HEK293T (cell line): ENCODE data around the gene PROSER1.

Experiments used
- CTCF ChIA-PET: fragments of 350-600 bp; formaldehyde crosslinking; extraction: SDS; loops from one replicate; lab custom pipeline; 2021; ENCODE audit warnings: antibody characterized with exemption, inconsistent platforms; lab: Yijun Ruan, JAX
- POLR2A ChIA-PET: fragments of 350-600 bp; formaldehyde crosslinking; extraction: SDS; loops from one replicate; lab custom pipeline; 2020; ENCODE audit warnings: antibody characterized with exemption, inconsistent platforms; lab: Yijun Ruan, JAX
- DNase-seq: peaks from one replicate; pipeline ENCODE4 v3.0.0; 2012; ENCODE audit warnings: mixed read lengths; ENCODE audit errors: extremely low spot score
- ARNT ChIP-seq: fragments of 450-650 bp; IDR thresholded peaks from 2 replicates; pipeline ENCODE4 v1.6.1; 2017; ENCODE audit warnings: mild to moderate bottlenecking
- BHLHE40 ChIP-seq: fragments of 450-650 bp; IDR thresholded peaks from 2 replicates; pipeline ENCODE4 v1.6.1; 2016; ENCODE audit warnings: mild to moderate bottlenecking, moderate library complexity, borderline replicate concordance
- CTBP1 ChIP-seq: fragments of 450-650 bp; IDR thresholded peaks from 2 replicates; pipeline ENCODE4 v1.6.1; 2016; ENCODE audit warnings: borderline replicate concordance
- ELF4 ChIP-seq: fragments of 450-650 bp; IDR thresholded peaks from 2 replicates; pipeline ENCODE4 v1.6.1; 2017; ENCODE audit warnings: antibody characterized with exemption
- FOXA1 ChIP-seq: fragments of 450-650 bp; IDR thresholded peaks from 2 replicates; pipeline ENCODE4 v1.6.1; 2016; ENCODE audit warnings: mild to moderate bottlenecking
- FOXK2 ChIP-seq: fragments of 450-650 bp; IDR thresholded peaks from 2 replicates; pipeline ENCODE4 v1.6.1; 2016; ENCODE audit warnings: mild to moderate bottlenecking
- FOXM1 ChIP-seq: fragments of 450-650 bp; IDR thresholded peaks from 2 replicates; pipeline ENCODE4 v1.6.1; 2017; ENCODE audit warnings: mild to moderate bottlenecking, borderline replicate concordance
- HDGF ChIP-seq: fragments of 450-650 bp; IDR thresholded peaks from 2 replicates; pipeline ENCODE4 v1.6.1; 2017; ENCODE audit warnings: antibody characterized with exemption, borderline replicate concordance
- L3MBTL2 ChIP-seq: fragments of 450-650 bp; conservative IDR thresholded peaks from 2 replicates; pipeline ENCODE4 v1.6.1; 2016; ENCODE audit warnings: mild to moderate bottlenecking
- LEF1 ChIP-seq: fragments of 450-650 bp; IDR thresholded peaks from 2 replicates; pipeline ENCODE4 v1.6.1; 2017; ENCODE audit warnings: mild to moderate bottlenecking, borderline replicate concordance
- NFRKB ChIP-seq: fragments of 450-650 bp; IDR thresholded peaks from 2 replicates; pipeline ENCODE4 v1.6.1; 2016; ENCODE audit warnings: mild to moderate bottlenecking, moderate library complexity
- PKNOX1 ChIP-seq: fragments of 450-650 bp; IDR thresholded peaks from 2 replicates; pipeline ENCODE4 v1.6.1; 2016
- SP1 ChIP-seq: fragments of 450-650 bp; IDR thresholded peaks from 2 replicates; pipeline ENCODE4 v1.6.1; 2017
- SUZ12 ChIP-seq: fragments of 450-650 bp; IDR thresholded peaks from 2 replicates; pipeline ENCODE4 v1.6.1; 2016; ENCODE audit warnings: mild to moderate bottlenecking
- TARDBP ChIP-seq: fragments of 450-650 bp; IDR thresholded peaks from 2 replicates; pipeline ENCODE4 v1.6.1; 2016

PROSER1 gene

DNA sequence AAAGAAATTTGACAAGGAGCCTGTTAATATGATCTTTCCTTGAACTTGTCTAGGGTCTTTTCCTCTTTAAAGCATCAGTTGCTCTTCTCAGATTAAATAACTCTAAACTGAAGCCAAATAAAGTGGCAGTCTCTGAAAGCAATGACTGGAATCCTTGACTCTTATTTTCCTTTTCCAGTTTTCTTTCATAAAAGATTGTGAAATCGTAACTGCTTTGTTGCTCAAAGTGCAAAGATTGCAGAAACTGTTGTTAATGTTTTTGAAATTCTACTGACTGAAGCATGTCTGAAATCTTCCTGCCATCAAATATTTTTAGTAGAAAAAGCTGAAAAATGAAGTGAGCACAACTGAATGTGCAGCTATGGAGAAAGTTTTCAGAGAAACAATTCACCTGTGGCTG is 2.3 kb upstream of the PROSER1 start:
- CTCF ChIA-PET = no interaction called here
- TF ChIP-seq LEF1 (no peak), NFRKB (no peak)
- POLR2A ChIA-PET = no interaction called here
- DNase-seq = no peak

- CTCF ChIA-PET = no interaction called here
- no peak for TF ChIP-seq FOXK2
- no peak for TF ChIP-seq L3MBTL2
- no peak for TF ChIP-seq TARDBP
- no peak for TF ChIP-seq ARNT
- TF ChIP-seq BHLHE40 = no peak
- no peak for TF ChIP-seq PKNOX1
- DNase-seq = no peak
- POLR2A ChIA-PET = no interaction called here
Observed at GRCh38 chr13:39039041-39039440, 1.2 kb upstream of the PROSER1 start.

GRCh38 chr13:39038569-39039030 is 711 bp upstream of the PROSER1 start:
- POLR2A ChIA-PET = interaction anchor here (1.8 kb wide), 1 partner anchor 9 kb away, joined by 4 read pairs; no protein-coding TSS in a partner anchor
- DNase-seq = no peak
- CTCF ChIA-PET = no interaction called here
- TF ChIP-seq SUZ12 (no peak), PKNOX1 (no peak), FOXM1 (no peak), L3MBTL2 (peak; percentile 66; the same call in 1 of the 2 replicates)

DNA sequence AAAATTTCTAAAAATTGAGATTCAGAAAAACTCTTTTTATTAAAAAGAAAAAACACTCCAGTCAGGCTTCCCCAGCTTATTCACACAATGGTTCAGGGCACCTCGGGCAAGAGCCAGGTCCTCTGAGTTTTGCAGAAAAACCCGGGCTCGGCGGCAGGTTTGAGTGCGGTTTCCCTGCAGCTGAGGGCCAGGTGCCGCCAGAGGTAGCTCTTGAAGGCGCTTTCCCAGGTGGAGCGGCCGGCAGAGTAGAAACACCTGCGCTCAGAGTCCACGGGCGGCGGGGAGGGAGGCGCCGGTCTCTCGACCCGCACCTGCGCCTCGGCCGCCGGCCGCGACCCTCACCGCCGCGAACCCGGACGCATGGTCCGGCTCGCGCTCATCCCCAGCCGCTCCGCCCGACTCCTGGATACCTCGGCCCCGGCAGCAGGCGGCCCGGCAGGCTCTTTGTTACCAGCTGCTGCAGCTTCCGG is 444 bp downstream of the PROSER1 start:
- DNase-seq = peak; percentile 9
- TF ChIP-seq SUZ12 (no peak), L3MBTL2 (no peak), NFRKB (no peak), FOXK2 (no peak), BHLHE40 (no peak), FOXA1 (no peak), ELF4 (no peak), ARNT (no peak)
- ChIA-PET CTCF (interaction anchor here (0.5 kb wide), 1 partner anchor 841 kb away, joined by 3 read pairs; no protein-coding TSS in a partner anchor), POLR2A (interaction anchor here (0.6 to 1.8 kb wide), 5 partner anchors 9 to 1723 kb away, joined by 3 to 4 read pairs (median 3); partner anchors contain the start of gene FREM2)

GRCh38 chr13:39036212-39036611 is 1.7 kb downstream of the PROSER1 start:
- ChIA-PET CTCF (no interaction called here), POLR2A (no interaction called here)
- no peak for DNase-seq

GRCh38 chr13:39035799-39036198 is 2.1 kb downstream of the PROSER1 start:
- TF ChIP-seq SP1 (no peak), PKNOX1 (peak; percentile 73)
- ChIA-PET POLR2A (no interaction called here), CTCF (interaction anchor here (1.1 kb wide), 1 partner anchor 576 kb away, joined by 3 read pairs; no protein-coding TSS in a partner anchor)
- DNase-seq = no peak

More at GRCh38 chr13:39036212-39036611, 1.7 kb downstream of the PROSER1 start:
- TF ChIP-seq ARNT = no peak
- no peak for TF ChIP-seq ELF4
- no peak for TF ChIP-seq BHLHE40
- no peak for TF ChIP-seq NFRKB
- no peak for TF ChIP-seq TARDBP
- no peak for TF ChIP-seq CTBP1
- no peak for TF ChIP-seq FOXA1
- TF ChIP-seq FOXK2 = no peak
- no peak for TF ChIP-seq L3MBTL2

DNA sequence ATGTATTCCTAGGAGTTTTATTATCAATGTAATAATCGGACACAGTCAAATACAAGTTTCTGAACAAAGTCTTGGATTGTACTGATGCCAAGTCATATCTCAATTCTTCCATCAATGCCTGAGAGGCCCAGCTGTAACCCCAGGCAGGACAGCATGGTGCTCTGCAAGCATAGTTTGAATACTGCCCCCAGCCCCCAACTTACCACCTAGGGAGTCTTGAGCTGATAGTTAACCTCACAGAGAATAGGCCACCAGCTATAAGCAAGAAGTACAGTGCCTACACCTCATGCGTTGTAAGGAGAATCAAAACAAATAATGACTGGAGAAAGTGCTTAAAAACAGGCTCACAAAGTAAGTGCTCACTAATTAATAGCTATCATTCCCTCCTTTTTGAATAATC is 2.7 kb downstream of the PROSER1 start:
- TF ChIP-seq FOXM1 (peak; percentile 27; the same call in 1 of the 2 replicates), LEF1 (no peak), SUZ12 (no peak), ELF4 (no peak), HDGF (no peak), L3MBTL2 (no peak), SP1 (no peak), PKNOX1 (no peak)
- POLR2A ChIA-PET = no interaction called here
- DNase-seq = peak; percentile 12
- CTCF ChIA-PET = interaction anchor here (1.1 kb wide), 1 partner anchor 577 kb away, joined by 3 read pairs; no protein-coding TSS in a partner anchor
